GM18873 (cell line): ENCODE results near the gene COX5B.
"Not testable (repeated sequence)": the region's sequence is repeated elsewhere in the genome, so short reads cannot be mapped to it uniquely, and the experiment has no call there.

Experiments
- ATAC-seq: cut with Tn5 transposase; IDR thresholded peaks from one replicate; pipeline ENCODE4 v1.9.1; 2021; ENCODE audit warnings: mild to moderate bottlenecking, moderate library complexity, moderate number of reproducible peaks; ENCODE audit not compliant: unreplicated experiment, low FRiP score

COX5B gene

DNA sequence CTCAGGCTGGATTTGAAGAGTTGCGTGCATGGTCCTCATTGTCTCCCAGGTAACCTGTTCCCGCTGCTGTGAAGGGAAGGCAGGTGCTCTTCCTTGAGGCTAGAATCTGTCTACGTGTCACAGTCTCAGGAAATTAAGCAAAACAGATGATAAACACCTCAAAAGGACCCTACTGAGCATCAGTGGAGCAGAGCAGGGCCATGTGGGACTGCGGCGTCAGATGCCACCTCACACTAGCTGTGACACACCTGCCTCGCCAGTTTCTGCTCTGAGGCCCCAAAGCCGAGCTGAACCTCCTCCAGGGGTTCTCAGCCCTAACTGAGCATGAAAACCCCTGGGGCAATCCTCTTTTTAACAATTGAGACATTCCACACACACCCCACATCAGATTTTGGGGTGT, 25.7 kb downstream of the COX5B start:
- ATAC-seq: no peak

DNA sequence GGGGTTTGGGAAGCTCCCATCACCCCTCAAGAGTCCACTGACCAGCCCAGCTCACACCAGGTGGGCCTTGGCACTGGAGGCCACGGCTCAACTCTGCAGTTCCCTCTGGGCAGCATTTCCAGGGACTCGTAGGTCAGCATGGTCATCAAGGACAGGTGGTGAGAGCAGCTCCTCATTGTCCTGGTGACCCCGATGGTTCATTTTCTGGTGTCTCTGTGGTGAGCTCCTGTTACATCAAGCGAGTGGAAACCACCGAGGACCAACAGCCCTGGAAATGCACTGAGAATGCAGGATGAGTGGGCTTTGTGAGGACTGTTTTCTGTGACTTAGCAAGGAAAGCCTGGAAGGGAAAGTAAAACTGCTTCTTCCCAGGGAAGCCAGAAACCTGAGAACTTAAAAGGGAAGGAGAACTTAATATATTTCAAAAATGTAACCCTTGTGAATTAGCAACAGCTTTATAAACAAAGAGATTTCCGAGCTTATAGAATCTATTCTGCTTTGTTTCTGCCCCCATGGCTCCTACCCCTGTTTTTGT, 26.8 kb downstream of the COX5B start:
- not testable (repeated sequence) for ATAC-seq

DNA sequence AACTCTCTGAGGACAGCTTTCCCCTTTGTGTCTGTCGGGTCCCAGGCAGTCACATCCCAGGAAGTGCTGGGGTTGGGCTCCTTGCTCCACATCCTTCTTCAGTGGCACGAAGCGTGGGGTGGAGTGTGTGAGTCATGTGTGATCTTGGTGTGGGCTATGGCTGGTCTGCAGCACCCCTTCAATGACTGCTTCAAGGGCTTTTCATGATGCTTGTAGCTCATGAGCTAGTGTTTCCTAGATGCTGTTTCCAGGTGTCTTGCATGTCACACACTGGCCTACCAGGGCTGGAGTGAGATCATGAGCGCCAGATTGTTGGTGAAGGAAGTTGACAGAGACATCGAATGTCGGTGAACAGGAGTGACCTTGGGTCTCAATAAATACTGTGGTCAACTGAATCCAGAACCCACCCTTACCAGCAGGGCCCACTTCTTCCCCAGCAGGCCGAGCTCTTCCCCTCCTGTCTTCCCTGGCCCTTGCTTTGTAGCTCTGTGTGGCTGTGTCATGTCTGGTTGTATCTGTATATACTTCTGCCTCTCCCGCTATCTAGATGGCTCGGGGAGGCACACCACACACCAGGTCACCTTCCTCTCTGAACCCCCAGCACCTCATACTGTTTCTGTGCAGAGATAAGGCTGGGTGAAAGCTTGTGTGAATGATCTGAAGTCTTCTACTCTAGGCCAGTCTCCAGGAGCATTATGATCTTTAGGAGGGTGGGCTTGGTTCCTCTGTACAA, 27.5 kb downstream of the COX5B start:
- no peak for ATAC-seq

DNA sequence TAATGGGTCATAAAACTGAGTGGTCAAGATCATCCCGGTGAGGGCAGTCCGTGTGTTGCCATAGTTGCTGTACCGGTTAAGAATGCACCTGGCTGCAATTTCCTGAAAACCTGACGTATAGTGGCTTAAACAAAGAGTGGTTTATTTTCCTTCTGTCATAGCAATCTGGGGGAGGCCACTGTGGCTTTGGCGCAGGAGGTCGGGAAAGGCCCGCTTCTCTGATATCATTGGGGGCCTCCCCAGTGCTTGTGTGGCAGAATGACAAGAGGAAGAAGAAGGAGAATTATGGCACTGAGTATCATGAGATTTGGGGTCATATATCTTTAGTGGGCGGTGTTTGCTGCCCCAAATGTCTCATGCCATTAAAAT, 28.0 kb downstream of the COX5B start:
- ATAC-seq: no peak

DNA sequence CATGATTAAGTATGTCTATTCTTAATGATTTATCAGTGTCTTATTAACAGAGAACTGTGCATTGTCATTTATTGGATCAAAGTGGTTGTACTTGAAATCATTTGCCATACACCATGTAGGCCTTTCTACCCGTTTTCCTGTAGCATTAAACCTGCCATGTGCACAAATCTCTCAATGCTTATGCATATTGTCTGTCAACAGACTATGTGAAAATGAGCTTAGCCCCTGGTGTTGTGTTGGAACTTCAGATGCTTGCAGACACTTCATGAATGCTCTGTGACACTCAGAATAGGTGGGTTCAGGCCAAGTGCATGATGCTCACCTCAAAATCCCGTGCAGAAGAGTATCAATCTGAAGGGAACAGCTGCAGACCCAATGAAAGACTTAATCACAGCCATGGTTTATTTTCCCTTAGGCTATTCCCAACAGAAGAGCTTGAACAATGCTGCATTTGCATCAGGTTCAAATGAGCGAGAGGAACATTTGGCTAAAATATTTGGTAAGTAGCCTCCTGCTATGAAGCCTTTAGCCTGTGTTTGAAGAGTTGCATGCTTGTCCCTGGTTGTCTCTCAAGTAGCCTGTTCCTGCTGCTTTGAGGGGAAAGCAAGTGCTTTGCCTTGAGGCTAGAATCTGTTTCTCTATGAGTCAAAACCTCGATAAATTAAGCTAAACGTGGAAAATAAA, 29.7 kb downstream of the COX5B start:
- no peak for ATAC-seq

DNA sequence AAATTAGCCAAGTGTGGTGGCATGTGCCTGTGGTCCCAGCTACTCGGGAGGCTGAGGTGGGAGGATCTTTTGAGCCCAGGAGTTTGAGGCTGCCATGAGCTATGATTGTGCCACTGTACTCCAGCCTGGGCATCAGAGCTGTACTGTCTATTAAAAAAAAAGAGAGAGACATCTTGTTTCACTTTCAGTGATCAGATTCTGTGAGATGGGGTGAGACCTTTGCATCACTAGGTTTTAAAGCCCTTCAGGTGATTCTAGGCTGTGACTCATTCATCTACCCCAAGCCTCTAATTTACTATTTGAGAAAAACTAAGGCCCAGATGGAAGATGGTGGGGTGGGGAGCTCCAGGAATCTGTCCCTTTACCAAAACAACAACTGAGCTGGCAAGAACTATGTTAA, 30.8 kb downstream of the COX5B start:
- no peak for ATAC-seq

DNA sequence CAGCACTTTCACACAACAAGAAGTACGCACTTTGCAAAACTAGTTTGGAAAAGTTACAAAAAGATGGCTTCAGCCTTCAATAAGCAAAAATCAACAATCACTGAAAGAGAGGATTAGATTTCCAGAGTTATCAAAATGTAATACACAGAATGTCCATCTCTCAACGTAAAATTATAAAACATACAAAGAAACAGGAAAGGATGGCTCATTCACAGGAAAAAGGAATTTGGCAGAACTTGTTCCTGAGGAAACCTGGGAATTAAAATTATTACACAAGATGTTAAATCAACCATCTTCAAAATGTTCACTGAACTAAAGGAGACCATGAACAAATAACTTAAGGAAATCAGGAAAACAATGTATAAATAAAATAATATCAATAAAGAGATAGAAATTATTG, 31.6 kb downstream of the COX5B start:
- ATAC-seq: no peak

DNA sequence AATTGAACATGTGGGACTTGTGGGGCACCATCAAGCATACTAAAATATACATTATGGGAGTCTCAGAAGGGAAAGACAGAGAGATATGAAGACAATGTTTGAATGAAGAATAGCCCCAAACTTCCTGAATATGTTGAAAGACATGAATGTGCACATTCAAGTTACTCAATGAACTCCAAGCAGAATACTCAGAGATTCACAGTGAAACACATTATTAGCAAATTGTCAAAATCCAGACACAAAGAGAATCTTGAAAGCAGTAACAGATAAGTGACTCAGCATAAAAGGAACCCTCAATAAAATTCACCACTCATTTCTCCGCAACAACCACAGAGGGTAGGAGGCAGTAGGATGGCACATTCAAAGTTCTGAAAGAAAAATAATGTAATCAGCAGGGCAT, 32.4 kb downstream of the COX5B start:
- no peak for ATAC-seq

DNA sequence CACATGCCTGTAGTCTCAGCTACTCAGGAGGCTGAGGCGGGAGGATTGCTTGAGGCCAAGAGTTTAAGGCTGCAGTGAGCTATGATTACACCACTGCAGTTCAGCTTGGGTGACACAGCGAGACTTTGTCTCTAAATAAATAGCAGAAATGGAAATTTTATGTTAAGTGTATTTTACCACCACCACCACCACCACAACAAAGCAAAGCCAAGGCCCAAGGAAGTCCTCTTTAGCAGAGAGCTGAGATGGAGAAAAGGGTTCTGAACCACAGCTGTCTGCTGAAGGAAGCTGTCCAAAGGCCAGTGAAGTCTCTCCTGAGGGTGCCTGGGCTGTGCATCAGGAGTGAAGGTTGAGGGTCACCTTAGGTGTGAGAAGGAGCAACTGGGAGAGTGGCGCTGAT, 41.4 kb downstream of the COX5B start:
- not testable (repeated sequence) for ATAC-seq

DNA sequence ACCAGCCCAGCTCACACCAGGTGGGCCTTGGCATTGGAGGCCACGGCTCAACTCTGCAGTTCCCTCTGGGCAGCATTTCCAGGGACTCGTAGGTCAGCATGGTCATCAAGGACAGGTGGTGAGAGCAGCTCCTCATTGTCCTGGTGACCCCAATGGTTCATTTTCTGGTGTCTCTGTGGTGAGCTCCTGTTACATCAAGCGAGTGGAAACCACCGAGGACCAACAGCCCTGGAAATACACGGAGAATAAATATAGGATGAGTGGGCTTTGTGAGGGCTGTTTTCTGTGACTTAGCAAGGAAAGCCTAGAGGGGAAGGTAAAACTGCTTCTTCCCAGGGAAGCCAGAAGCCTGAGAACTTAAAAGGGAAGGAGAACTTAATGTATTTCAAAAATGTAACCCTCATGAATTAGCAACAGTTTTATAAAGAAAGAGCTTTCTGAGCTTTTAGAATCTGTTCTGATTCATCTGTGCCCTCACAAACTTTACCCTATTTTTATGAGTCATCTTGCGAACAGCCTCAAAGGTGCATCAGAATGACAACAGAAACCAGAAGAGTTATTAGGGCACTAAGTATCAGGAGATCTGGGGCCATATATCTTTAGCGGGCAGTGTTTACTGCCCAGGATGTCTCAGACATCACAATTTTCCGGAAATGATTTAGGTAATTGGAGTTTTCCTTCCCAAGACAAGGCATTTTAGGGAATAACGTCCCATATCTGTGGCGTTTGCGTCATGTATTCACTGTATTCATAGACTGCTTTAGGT, 42.4 kb downstream of the COX5B start:
- no peak for ATAC-seq

DNA sequence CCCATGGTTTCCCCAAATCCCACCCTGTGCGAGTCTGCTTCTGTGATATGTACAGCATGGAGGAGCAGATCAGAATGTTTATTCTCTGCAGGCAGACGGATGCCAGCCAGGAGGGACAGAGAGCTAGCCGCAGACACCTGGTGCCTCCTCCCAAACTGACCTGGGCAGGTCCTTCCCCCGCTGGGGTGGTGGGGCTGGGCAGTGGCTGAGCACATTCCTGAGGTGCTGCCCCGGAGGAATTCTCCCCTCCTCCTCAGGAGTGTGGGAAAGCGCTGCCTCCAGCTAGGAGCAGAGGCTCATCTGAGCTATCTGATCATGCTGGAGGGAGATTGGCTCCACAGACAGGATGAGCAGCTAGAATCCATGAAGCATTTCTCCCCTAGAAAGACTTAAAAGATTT, 45.3 kb downstream of the COX5B start:
- no peak for ATAC-seq

DNA sequence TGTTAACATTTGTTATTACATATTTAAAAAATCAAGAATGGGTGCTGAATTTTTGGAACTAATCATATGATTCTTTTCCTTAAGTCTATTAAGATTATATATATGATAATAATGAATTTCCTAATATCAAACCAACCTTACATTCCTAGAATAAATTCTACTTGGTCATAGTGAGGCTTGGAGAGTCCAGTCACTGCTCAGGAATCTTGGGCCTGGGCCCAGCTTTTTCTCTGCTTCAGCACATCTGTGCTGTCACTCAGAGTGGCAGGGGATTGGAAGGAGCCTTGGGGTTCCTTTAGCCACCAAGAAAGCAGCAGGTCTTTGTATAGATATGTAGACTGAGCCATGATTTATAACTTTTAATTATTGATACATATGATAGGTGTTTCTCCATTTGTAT, 47.6 kb downstream of the COX5B start:
- no peak for ATAC-seq

DNA sequence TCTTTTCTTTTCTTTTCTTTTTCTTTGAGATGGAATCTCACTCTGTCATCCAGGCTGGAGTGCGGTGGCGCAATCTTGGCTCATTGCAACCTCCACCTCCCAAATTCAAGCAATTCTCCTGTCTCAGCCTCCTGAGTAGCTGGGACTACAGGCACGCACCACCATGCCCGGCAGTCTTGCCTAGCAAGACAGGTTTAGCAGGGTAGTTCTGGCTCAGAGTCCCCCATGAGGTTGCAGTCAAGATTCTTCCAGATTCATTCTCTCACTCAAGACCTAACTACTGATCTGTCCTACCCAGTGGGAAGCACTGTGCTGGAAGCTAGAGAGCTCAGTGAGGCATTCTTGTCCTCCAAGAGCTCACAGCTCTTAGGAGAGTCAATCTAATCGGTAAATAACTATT, 49.9 kb downstream of the COX5B start:
- no peak for ATAC-seq

DNA sequence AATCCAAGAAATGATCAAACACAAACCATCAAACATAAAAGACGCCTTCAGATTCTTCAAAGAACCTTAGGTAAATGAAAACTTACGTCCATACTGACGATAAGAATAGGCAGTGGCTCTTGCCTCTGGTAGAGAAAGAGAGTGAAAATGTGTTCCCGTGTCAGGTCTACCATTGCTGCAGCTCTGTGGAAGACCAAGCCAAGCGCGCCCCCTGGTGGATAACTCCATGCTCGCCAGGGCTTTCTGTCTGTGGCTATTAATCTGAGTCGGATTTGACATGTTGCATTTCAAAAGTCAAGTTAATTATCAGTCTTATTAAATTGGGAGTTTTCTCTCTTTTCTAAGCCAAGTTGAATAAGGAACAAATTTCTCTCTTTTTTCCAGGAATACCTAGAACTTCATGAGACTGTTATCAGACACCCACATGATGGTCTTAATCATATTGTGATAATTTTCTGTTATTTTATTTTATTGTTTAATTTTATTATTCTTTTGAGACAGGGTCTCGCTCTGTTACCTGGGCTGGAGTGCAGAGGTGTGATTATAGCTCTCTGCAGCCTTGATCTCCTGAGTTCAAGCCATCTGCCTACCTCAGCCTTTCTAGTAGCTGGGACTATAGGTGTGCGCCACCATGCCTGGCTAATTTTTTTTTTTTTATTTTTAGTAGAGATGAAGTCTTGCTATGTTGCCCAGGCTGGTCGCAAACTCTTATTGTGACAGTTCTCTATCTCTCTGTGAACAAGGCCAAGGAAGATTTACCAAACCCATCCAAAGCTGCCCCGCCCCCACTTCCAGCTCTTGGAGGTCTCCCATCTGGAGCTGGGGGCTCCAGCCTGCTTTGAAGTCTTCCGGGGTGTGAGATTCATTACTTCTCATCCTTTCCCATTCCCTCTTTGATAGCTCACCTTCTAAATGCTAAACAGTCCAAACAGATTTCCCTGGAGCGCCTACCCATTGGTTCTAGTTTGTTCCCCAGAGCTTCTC, 51.7 kb downstream of the COX5B start:
- ATAC-seq: no peak
